Stimulated activated CD8-positive, alpha-beta memory T cell treated with anti-CD3 and anti-CD28 coated beads, Interleukin-7, amount 100 ng/mL, for 24 hours (primary cell): Measurements from ENCODE around the gene AVEN.
"Not testable (repeated sequence)": the region's sequence is repeated elsewhere in the genome, so short reads cannot be mapped to it uniquely, and the experiment has no call there.

Source experiments
- DNase-seq: peaks from one replicate; pipeline ENCODE4 v3.0.0-alpha.2; 2020; ENCODE audit warnings: low read depth

Gene AVEN

GRCh38 chr15:34039790-34040113 lies 748 bp upstream of the AVEN start:
- no peak for DNase-seq

- peak; percentile 34 for DNase-seq
Observed at GRCh38 chr15:34038023-34038870, 757 bp downstream of the AVEN start.

GRCh38 chr15:34031987-34032760 lies 6.8 kb downstream of the AVEN start:
- no peak for DNase-seq

- DNase-seq = no peak
Observed at GRCh38 chr15:34027606-34028005, 11.4 kb downstream of the AVEN start.

GRCh38 chr15:34025252-34025651 lies 13.8 kb downstream of the AVEN start:
- no peak for DNase-seq

- no peak for DNase-seq
Observed at GRCh38 chr15:34023907-34024306, 15.1 kb downstream of the AVEN start.

- DNase-seq = no peak
Observed at GRCh38 chr15:34019369-34019990, 19.5 kb downstream of the AVEN start.

- DNase-seq = not testable (repeated sequence)
Observed at GRCh38 chr15:34018738-34019137, 20.3 kb downstream of the AVEN start.

GRCh38 chr15:34018021-34018645 lies 20.9 kb downstream of the AVEN start:
- no peak for DNase-seq

- no peak for DNase-seq
Observed at GRCh38 chr15:34014556-34014955, 24.4 kb downstream of the AVEN start.

GRCh38 chr15:34013746-34014145 lies 25.3 kb downstream of the AVEN start:
- no peak for DNase-seq

GRCh38 chr15:34012461-34013028 lies 26.5 kb downstream of the AVEN start:
- DNase-seq = no peak

GRCh38 chr15:34011481-34011880 lies 27.5 kb downstream of the AVEN start:
- no peak for DNase-seq

GRCh38 chr15:34010921-34011320 lies 28.1 kb downstream of the AVEN start:
- no peak for DNase-seq

GRCh38 chr15:34009656-34010055 lies 29.3 kb downstream of the AVEN start:
- no peak for DNase-seq

GRCh38 chr15:34006381-34006780 lies 32.6 kb downstream of the AVEN start:
- no peak for DNase-seq

GRCh38 chr15:34001536-34001935 lies 37.5 kb downstream of the AVEN start:
- DNase-seq = no peak

GRCh38 chr15:33995666-33996065 lies 43.3 kb downstream of the AVEN start:
- not testable (repeated sequence) for DNase-seq

- DNase-seq = no peak
Observed at GRCh38 chr15:33994005-33994615, 44.9 kb downstream of the AVEN start.

- no peak for DNase-seq
Observed at GRCh38 chr15:33988384-33988783, 50.6 kb downstream of the AVEN start.

GRCh38 chr15:33987444-33987843 lies 51.6 kb downstream of the AVEN start:
- DNase-seq = no peak

GRCh38 chr15:33985751-33986150 lies 53.3 kb downstream of the AVEN start:
- DNase-seq = no peak
